H1 (cell line): ENCODE results near the gene XNDC1N.
"Not testable (repeated sequence)": the region's sequence is repeated elsewhere in the genome, so short reads cannot be mapped to it uniquely, and the experiment has no call there.

Experiments used
- CBX5 ChIP-seq: fragments of 300-800, 300-1000 bp; sonication (generic); IDR thresholded peaks from 2 replicates; pipeline ENCODE4 v1.7.1; 2016; ENCODE audit warnings: antibody characterized with exemption, low read length, low read depth
- CTCF ChIP-seq, 3 experiments: IDR thresholded peaks; 1 replicate in 2 of 3; 2 replicates in 1 of 3; pipeline versions ENCODE4 v1.5.1 to v1.6.1; 2011; ENCODE audit warnings: low read length in 3 of 3, mild to moderate bottlenecking in 3 of 3, inconsistent platforms in 2 of 3, low read depth in 1 of 3, moderate library complexity in 1 of 3; ENCODE audit not compliant: insufficient read depth in 1 of 3; ENCODE audit errors: control extremely low read depth in 1 of 3
- HDAC2 ChIP-seq, 2 experiments: fragments of 300-600 bp in 1 of 2; sonication (generic) in 1 of 2; IDR thresholded peaks; 2 replicates each; pipeline ENCODE4 v1.6.1; 2011 to 2012; ENCODE audit warnings: low read depth in 2 of 2, low read length in 2 of 2, mild to moderate bottlenecking in 2 of 2, moderate library complexity in 2 of 2, borderline replicate concordance in 1 of 2, inconsistent platforms in 1 of 2
- POLR2A ChIP-seq, 2 experiments: IDR thresholded peaks; 1 replicate in 1 of 2; 2 replicates in 1 of 2; pipeline ENCODE4 v1.6.1; 2011; ENCODE audit warnings: low read depth in 2 of 2, low read length in 2 of 2, mild to moderate bottlenecking in 2 of 2; ENCODE audit errors: control extremely low read depth in 1 of 2
- RFX5 ChIP-seq: IDR thresholded peaks from 2 replicates; pipeline ENCODE4 v1.6.1; 2011; ENCODE audit warnings: low read depth, low read length, improper control_type of control experiment, borderline replicate concordance
- SIN3A ChIP-seq, 2 experiments: IDR thresholded peaks in 1 of 2; conservative IDR thresholded peaks in 1 of 2; 2 replicates each; pipeline ENCODE4 v1.6.1; 2011 to 2012; ENCODE audit warnings: low read length in 2 of 2, improper control_type of control experiment in 1 of 2, low read depth in 1 of 2, mild to moderate bottlenecking in 1 of 2
- SRF ChIP-seq: IDR thresholded peaks from 2 replicates; pipeline ENCODE4 v1.6.1; 2011; ENCODE audit warnings: mild to moderate bottlenecking, low read depth, low read length, moderate library complexity
- TEAD4 ChIP-seq: IDR thresholded peaks from 2 replicates; pipeline ENCODE4 v1.6.1; 2012; ENCODE audit warnings: low read depth, low read length, inconsistent platforms, mixed read lengths
- USF2 ChIP-seq: IDR thresholded peaks from 2 replicates; pipeline ENCODE4 v1.6.1; 2011; ENCODE audit warnings: low read length, improper control_type of control experiment

GRCh38 chr11:71911986-71912340 lies 16.4 kb downstream of the XNDC1N start:
- not testable (repeated sequence) for TF ChIP-seq TEAD4; USF2; SRF; CTCF (IDR thresholded peaks at IDR 0.05; ENCODE audit: control extremely low read depth in 1 of 3, insufficient read depth in 1 of 3, low read depth in 1 of 3, low read length in 3 of 3); HDAC2 (IDR thresholded peaks at IDR 0.05; ENCODE audit: borderline replicate concordance in 1 of 2, low read depth in 2 of 2, low read length in 2 of 2); CBX5; SIN3A (conservative IDR thresholded peaks at IDR 0.05 in 1 of 2, IDR thresholded peaks at IDR 0.05 in 1 of 2; ENCODE audit: low read depth in 1 of 2, low read length in 2 of 2); POLR2A (IDR thresholded peaks at IDR 0.05; ENCODE audit: control extremely low read depth in 1 of 2, low read depth in 2 of 2, low read length in 2 of 2); RFX5
